CD4-positive, alpha-beta T cell treated with Interleukin-12 subunit alpha and Interleukin-12 subunit beta, for 1 hour (primary cell): ENCODE results near the gene PACRG.

Source experiments
- DNase-seq: peaks from one replicate; pipeline ENCODE4 v3.0.0-alpha.2; 2020

The PACRG gene

GRCh38 chr6:163259689-163260088, 531.9 kb downstream of the PACRG start:
- no peak for DNase-seq

- no peak for DNase-seq
These were observed 532.5 kb downstream of the PACRG start for GRCh38 chr6:163260111-163260895.

GRCh38 chr6:163260911-163261310, 533.1 kb downstream of the PACRG start:
- DNase-seq, result no peak

GRCh38 chr6:163261361-163261760, 533.6 kb downstream of the PACRG start:
- no peak for DNase-seq

GRCh38 chr6:163262080-163262479, 534.3 kb downstream of the PACRG start:
- DNase-seq, result no peak

GRCh38 chr6:163263196-163263595, 535.4 kb downstream of the PACRG start:
- DNase-seq, result no peak

- no peak for DNase-seq
These were observed 536.4 kb downstream of the PACRG start for GRCh38 chr6:163263998-163264661.

GRCh38 chr6:163264662-163265035, 536.9 kb downstream of the PACRG start:
- DNase-seq, result no peak

- DNase-seq, result no peak
These were observed 553.9 kb downstream of the PACRG start for GRCh38 chr6:163281634-163282033.

- no peak for DNase-seq
These were observed 554.9 kb downstream of the PACRG start for GRCh38 chr6:163282672-163283071.

GRCh38 chr6:163284151-163284550, 556.4 kb downstream of the PACRG start:
- DNase-seq, result no peak

GRCh38 chr6:163285691-163286090, 557.9 kb downstream of the PACRG start:
- DNase-seq, result no peak

GRCh38 chr6:163287626-163288025, 559.9 kb downstream of the PACRG start:
- no peak for DNase-seq

GRCh38 chr6:163288066-163288465, 560.3 kb downstream of the PACRG start:
- DNase-seq, result no peak

- no peak for DNase-seq
These were observed 561.1 kb downstream of the PACRG start for GRCh38 chr6:163288915-163289314.

- no peak for DNase-seq
These were observed 561.7 kb downstream of the PACRG start for GRCh38 chr6:163289447-163289846.

GRCh38 chr6:163290545-163291274, 562.9 kb downstream of the PACRG start:
- DNase-seq, result no peak

GRCh38 chr6:163291622-163292021, 563.8 kb downstream of the PACRG start:
- no peak for DNase-seq

GRCh38 chr6:163293286-163293685, 565.5 kb downstream of the PACRG start:
- DNase-seq, result no peak

- no peak for DNase-seq
These were observed 567.0 kb downstream of the PACRG start for GRCh38 chr6:163294734-163295133.

- no peak for DNase-seq
These were observed 569.2 kb downstream of the PACRG start for GRCh38 chr6:163296835-163297519.

- DNase-seq, result no peak
These were observed 570.5 kb downstream of the PACRG start for GRCh38 chr6:163298079-163298830.

GRCh38 chr6:163300838-163301237, 573.1 kb downstream of the PACRG start:
- no peak for DNase-seq
